Measurements from ENCODE around the gene NSUN7. TPM values are rescaled to one million over a fixed set of nuclear protein-coding genes. Genes with fewer than 3 reads are reported as not detected.
"Not testable (repeated sequence)": the region's sequence is repeated elsewhere in the genome, so short reads cannot be mapped to it uniquely, and the experiment has no call there.

NSUN7 gene
- total RNA-seq, 2 experiments from 2014 or later = 0.19 to 0.27 TPM

- intact Hi-C loops (cut with micrococcal nuclease) = no loop called here
- Mint-ChIP-seq H3K27ac (no peak overlapping the region), H3K9me3 (no peaks in the 10 kb centered on the region), H3K27me3 (ENCODE audit: low read depth) (no peaks in the 10 kb centered on the region), H3K36me3 (ENCODE audit: low read depth) (no peaks in the 10 kb centered on the region), H3K4me3 (no peak overlapping the region), H3K4me1 (ENCODE audit: low read depth) (no peaks in the 10 kb centered on the region)
- CTCF ChIA-PET = no interaction called here
- DNase-seq = no peak
Measured at GRCh38 chr4:40788331-40788730, 38.6 kb downstream of the NSUN7 start.

GRCh38 chr4:40789031-40789430 is 39.3 kb downstream of the NSUN7 start:
- no peak overlapping the region for H3K27ac Mint-ChIP-seq
- no peaks in the 10 kb centered on the region for H3K27me3 Mint-ChIP-seq (ENCODE audit: low read depth)
- H3K36me3 Mint-ChIP-seq (ENCODE audit: low read depth) = no peaks in the 10 kb centered on the region
- intact Hi-C loops (cut with micrococcal nuclease) = no loop called here
- CTCF ChIA-PET = no interaction called here
- no peaks in the 10 kb centered on the region for H3K4me1 Mint-ChIP-seq (ENCODE audit: low read depth)
- no peak for DNase-seq
- H3K4me3 Mint-ChIP-seq = no peak overlapping the region
- H3K9me3 Mint-ChIP-seq = no peaks in the 10 kb centered on the region

DNA sequence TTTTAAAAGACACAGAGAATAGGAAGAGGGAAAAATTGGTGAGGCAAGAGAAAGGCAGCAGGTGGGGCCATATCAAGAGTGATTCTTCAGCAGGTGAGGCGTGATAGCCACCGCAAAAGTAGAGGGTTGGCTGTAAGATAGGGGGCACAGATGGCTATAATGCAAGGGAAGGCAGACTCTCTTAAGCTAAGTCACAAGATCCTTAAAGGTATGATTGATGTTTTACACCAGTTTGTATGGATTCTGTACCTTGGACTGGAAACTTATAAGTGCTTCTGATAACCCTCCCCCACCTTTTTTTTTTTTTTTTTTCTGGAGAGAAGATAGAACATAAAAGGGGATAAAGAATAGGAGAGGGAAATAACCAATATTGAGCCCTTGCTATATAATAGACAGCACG is 40.0 kb downstream of the NSUN7 start:
- no peaks in the 10 kb centered on the region for H3K27me3 Mint-ChIP-seq (ENCODE audit: low read depth)
- H3K4me3 Mint-ChIP-seq = no peak overlapping the region
- CTCF ChIA-PET = no interaction called here
- no peak overlapping the region for H3K27ac Mint-ChIP-seq
- H3K4me1 Mint-ChIP-seq (ENCODE audit: low read depth) = no peaks in the 10 kb centered on the region
- intact Hi-C loops (cut with micrococcal nuclease) = no loop called here
- DNase-seq = no peak
- no peaks in the 10 kb centered on the region for H3K9me3 Mint-ChIP-seq
- no peaks in the 10 kb centered on the region for H3K36me3 Mint-ChIP-seq (ENCODE audit: low read depth)

DNA sequence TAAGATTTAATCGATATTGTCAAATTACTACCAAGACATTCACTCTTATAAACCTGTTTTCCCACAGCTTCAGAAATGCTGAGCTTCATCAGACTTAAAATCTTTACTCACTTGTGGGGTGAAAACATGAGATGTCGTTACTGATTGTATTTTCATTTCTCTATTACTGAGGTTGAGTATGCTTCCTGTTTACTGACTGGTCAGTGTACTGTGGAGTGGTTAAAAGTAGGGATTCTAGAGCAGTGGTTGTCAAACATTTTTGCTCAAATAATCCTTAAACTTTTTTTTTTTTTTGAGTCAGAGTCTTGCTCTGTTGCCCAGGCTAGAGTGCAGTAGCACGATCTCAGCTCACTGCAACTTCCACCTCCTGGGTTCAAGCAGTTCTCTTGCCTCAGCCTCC is 50.3 kb downstream of the NSUN7 start:
- Mint-ChIP-seq H3K4me1 (ENCODE audit: low read depth) (no peaks in the 10 kb centered on the region), H3K9me3 (no peaks in the 10 kb centered on the region), H3K36me3 (ENCODE audit: low read depth) (no peaks in the 10 kb centered on the region), H3K4me3 (no peak overlapping the region), H3K27me3 (ENCODE audit: low read depth) (no peaks in the 10 kb centered on the region), H3K27ac (no peak overlapping the region)
- intact Hi-C loops (cut with micrococcal nuclease) = no loop called here
- no peak for DNase-seq
- CTCF ChIA-PET = interaction anchor here (0.8 kb wide), 1 partner anchor 84 kb away, joined by 4 read pairs; no protein-coding TSS in a partner anchor

DNA sequence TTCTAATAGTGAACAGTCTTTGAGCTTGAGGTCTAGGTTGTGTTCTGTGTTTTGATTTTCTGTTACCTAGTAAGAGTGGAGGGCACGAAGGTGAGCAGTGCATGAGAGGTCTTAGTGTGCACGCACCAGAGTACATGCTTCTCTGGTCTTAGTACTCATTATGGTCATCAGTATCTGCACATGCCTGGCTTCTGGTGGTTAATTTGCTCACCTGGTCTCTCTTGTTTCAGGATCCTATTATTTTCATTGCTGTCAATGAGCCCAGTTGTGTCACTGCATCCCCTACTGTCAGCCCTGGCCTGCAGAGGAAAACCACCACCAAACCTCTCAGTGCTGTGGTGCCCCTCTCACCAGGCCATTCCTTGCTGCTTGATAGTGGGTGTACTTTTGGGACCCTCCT is 54.8 kb downstream of the NSUN7 start:
- no peaks in the 10 kb centered on the region for H3K9me3 Mint-ChIP-seq
- H3K36me3 Mint-ChIP-seq (ENCODE audit: low read depth) = no peaks in the 10 kb centered on the region
- H3K4me3 Mint-ChIP-seq = no peak overlapping the region
- no peaks in the 10 kb centered on the region for H3K4me1 Mint-ChIP-seq (ENCODE audit: low read depth)
- H3K27ac Mint-ChIP-seq = no peak overlapping the region
- H3K27me3 Mint-ChIP-seq (ENCODE audit: low read depth) = no peaks in the 10 kb centered on the region
- CTCF ChIA-PET = interaction anchor here (0.6 kb wide), 2 partner anchors 79 to 1504 kb away, joined by 3 to 5 read pairs; no protein-coding TSS in a partner anchor
- intact Hi-C loops (cut with micrococcal nuclease) = no loop called here
- DNase-seq = no peak

DNA sequence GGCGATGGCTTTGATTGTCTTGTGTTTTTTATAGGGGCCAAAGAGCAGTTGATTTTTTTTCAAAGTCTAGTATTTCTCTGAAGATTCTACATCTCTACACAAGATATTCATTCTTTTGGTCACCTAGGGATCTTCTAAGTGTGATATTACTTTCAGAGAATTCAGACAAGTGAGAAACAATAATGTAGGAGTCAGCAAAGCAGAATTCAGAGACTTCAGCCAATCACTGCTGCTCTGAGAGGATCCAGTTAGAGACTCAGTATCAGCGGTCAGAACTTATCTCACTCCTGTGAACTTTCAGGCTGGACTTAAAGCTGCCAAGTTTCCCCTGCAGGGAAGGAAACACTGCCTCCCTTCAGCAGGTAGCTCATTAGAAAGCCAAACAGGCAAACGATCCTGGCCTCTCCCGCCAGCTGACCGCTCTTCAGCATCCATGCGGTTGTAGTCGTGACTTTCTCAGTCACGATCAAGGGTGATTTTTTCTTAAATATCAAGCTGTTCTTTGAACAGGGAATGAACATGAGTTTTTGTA is 59.2 kb downstream of the NSUN7 start:
- intact Hi-C loops (cut with micrococcal nuclease) = no loop called here
- Mint-ChIP-seq H3K4me3 (no peak overlapping the region), H3K9me3 (no peaks in the 10 kb centered on the region), H3K36me3 (ENCODE audit: low read depth) (no peaks in the 10 kb centered on the region), H3K4me1 (ENCODE audit: low read depth) (no peaks in the 10 kb centered on the region), H3K27me3 (ENCODE audit: low read depth) (no peaks in the 10 kb centered on the region), H3K27ac (no peak overlapping the region)
- CTCF ChIA-PET = interaction anchor here (1.2 to 1.3 kb wide), 2 partner anchors 27 to 32 kb away, joined by 3 to 4 read pairs; no protein-coding TSS in a partner anchor
- DNase-seq = no peak

DNA sequence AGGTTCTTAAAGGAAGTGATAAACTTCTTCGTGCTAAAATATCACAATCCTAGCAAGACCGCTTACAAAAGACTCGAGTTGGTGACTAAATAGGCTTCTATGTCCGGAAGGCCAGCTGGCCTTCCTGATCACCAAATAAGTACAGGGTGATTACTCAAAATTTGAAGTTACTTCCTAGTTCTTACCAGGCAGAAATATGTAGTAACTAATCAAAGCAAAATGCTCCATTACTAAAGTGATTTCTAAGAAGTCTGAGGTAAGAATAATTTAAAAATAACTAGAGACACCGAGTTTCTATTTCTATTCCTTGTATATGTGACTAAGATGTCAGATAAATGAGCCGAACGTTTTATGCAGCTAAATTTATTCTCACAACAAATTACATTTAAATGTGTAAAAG is 62.2 kb downstream of the NSUN7 start:
- intact Hi-C loops (cut with micrococcal nuclease) = no loop called here
- H3K4me1 Mint-ChIP-seq (ENCODE audit: low read depth) = no peaks in the 10 kb centered on the region
- H3K9me3 Mint-ChIP-seq = no peaks in the 10 kb centered on the region
- no peaks in the 10 kb centered on the region for H3K27me3 Mint-ChIP-seq (ENCODE audit: low read depth)
- no peak overlapping the region for H3K4me3 Mint-ChIP-seq
- H3K36me3 Mint-ChIP-seq (ENCODE audit: low read depth) = no peaks in the 10 kb centered on the region
- CTCF ChIA-PET = interaction anchor here (0.6 kb wide), 1 partner anchor 56 kb away, joined by 4 read pairs; no protein-coding TSS in a partner anchor
- H3K27ac Mint-ChIP-seq = no peak overlapping the region
- no peak for DNase-seq

DNA sequence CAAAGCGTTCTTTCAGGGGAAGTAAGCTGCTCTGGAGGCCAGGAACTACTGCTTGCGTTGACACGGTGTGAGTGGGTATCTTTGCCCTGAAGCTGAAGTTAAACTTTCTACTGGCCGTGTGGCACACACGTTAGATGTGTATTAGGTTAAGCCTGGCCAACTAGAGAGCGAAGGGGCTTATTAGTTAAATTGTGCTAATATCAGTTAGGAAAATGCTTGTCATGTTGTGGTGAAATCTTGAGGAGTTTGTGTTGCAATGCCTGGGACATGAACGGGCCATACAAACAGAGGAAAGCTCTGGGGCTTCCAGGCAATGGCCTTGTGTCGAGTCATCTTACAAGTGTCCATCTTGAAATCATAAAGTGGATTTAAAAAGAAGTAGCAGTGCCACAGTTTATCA is 62.6 kb downstream of the NSUN7 start:
- intact Hi-C loops (cut with micrococcal nuclease) = no loop called here

DNA sequence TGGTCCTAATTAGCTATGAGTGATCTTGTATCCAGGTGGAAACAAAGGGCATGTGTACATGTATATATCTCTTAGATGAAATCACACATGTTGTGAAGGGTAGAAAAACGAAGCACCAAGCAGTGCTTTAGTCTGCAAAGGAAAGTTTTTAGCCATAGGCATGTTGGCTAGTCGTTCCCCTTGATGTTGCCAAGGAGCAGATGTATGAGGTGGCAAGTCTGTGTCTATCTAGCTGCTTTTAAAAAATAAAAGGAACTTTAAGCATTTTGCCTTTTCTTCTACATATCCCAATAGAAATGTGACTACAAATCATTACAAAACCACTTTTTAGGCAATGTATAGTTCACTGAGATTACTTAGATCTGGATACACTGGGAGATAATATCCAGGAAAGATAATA is 63.1 kb downstream of the NSUN7 start:
- CTCF ChIA-PET = no interaction called here
- DNase-seq = no peak
- Mint-ChIP-seq H3K4me1 (ENCODE audit: low read depth) (no peaks in the 10 kb centered on the region), H3K4me3 (no peak overlapping the region), H3K9me3 (no peaks in the 10 kb centered on the region), H3K27me3 (ENCODE audit: low read depth) (no peaks in the 10 kb centered on the region), H3K36me3 (ENCODE audit: low read depth) (no peaks in the 10 kb centered on the region), H3K27ac (no peak overlapping the region)
- intact Hi-C loops (cut with micrococcal nuclease) = no loop called here

More for the DNA sequence above, 62.6 kb downstream of the NSUN7 start:
- Mint-ChIP-seq H3K27me3 (ENCODE audit: low read depth) (no peaks in the 10 kb centered on the region), H3K27ac (no peak overlapping the region), H3K4me3 (no peak overlapping the region), H3K36me3 (ENCODE audit: low read depth) (no peaks in the 10 kb centered on the region), H3K9me3 (no peaks in the 10 kb centered on the region), H3K4me1 (ENCODE audit: low read depth) (no peaks in the 10 kb centered on the region)
- CTCF ChIA-PET = interaction anchor here (0.6 kb wide), 1 partner anchor 55 kb away, joined by 4 read pairs; no protein-coding TSS in a partner anchor
- no peak for DNase-seq

GRCh38 chr4:40817157-40817556 is 67.4 kb downstream of the NSUN7 start:
- H3K36me3 Mint-ChIP-seq (ENCODE audit: low read depth); H3K27me3 Mint-ChIP-seq (ENCODE audit: low read depth); H3K9me3 Mint-ChIP-seq; intact Hi-C loops (cut with micrococcal nuclease); H3K4me1 Mint-ChIP-seq (ENCODE audit: low read depth); H3K27ac Mint-ChIP-seq; H3K4me3 Mint-ChIP-seq; CTCF ChIA-PET; DNase-seq: not testable (repeated sequence)

DNA sequence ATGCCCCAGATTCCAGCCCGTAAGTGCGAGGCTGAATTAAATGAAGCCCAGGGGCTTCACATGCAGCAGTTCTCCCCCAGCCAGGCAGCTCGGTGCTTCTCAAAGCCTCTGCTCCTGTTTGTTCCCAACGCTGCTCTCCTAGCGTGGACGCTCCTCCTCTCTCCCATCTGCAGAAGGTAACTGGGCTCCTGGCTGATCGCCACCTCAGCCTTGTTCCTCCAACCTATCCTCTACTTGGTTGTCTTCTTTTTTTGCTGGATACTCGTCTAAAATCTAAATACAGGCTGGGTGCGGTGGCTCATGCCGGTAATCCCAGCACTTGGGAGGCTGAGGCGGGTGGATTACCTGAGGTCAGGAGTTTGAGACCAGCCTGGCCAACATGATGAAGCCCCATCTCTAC is 70.3 kb downstream of the NSUN7 start:
- Mint-ChIP-seq H3K4me3 (no peak overlapping the region), H3K9me3 (no peaks in the 10 kb centered on the region), H3K4me1 (ENCODE audit: low read depth) (no peaks in the 10 kb centered on the region), H3K36me3 (ENCODE audit: low read depth) (no peaks in the 10 kb centered on the region), H3K27ac (no peak overlapping the region), H3K27me3 (ENCODE audit: low read depth) (no peaks in the 10 kb centered on the region)
- intact Hi-C loops (cut with micrococcal nuclease) = no loop called here
- CTCF ChIA-PET = interaction anchor here (1.4 kb wide), 1 partner anchor 78 kb away, joined by 5 read pairs; no protein-coding TSS in a partner anchor
- DNase-seq = no peak

- DNase-seq = no peak
- H3K9me3 Mint-ChIP-seq = no peaks in the 10 kb centered on the region
- H3K27me3 Mint-ChIP-seq (ENCODE audit: low read depth) = no peaks in the 10 kb centered on the region
- H3K27ac Mint-ChIP-seq = no peak overlapping the region
- H3K36me3 Mint-ChIP-seq (ENCODE audit: low read depth) = no peaks in the 10 kb centered on the region
- no peaks in the 10 kb centered on the region for H3K4me1 Mint-ChIP-seq (ENCODE audit: low read depth)
- no peak overlapping the region for H3K4me3 Mint-ChIP-seq
- intact Hi-C loops (cut with micrococcal nuclease) = no loop called here
- CTCF ChIA-PET = interaction anchor here (0.5 to 4.0 kb wide), 2 partner anchors 18 to 148 kb away, joined by 3 to 19 read pairs; no protein-coding TSS in a partner anchor
Measured at GRCh38 chr4:40822420-40823166, 72.8 kb downstream of the NSUN7 start.
